GM21515 (cell line): ENCODE measurements around the gene SND1.

Source experiments
- ATAC-seq: cut with Tn5 transposase; IDR thresholded peaks from one replicate; pipeline ENCODE4 v1.9.1; 2021; ENCODE audit not compliant: unreplicated experiment

SND1 gene

GRCh38 chr7:128030654-128031611 lies 378.9 kb downstream of the SND1 start, which contains the start of gene LRRC4:
Gene LRRC4, minus strand, starts transcription at chr7:128031437. Its CDS starts 797 bp downstream, at chr7:128030640.
- peak; percentile 38 for ATAC-seq

DNA sequence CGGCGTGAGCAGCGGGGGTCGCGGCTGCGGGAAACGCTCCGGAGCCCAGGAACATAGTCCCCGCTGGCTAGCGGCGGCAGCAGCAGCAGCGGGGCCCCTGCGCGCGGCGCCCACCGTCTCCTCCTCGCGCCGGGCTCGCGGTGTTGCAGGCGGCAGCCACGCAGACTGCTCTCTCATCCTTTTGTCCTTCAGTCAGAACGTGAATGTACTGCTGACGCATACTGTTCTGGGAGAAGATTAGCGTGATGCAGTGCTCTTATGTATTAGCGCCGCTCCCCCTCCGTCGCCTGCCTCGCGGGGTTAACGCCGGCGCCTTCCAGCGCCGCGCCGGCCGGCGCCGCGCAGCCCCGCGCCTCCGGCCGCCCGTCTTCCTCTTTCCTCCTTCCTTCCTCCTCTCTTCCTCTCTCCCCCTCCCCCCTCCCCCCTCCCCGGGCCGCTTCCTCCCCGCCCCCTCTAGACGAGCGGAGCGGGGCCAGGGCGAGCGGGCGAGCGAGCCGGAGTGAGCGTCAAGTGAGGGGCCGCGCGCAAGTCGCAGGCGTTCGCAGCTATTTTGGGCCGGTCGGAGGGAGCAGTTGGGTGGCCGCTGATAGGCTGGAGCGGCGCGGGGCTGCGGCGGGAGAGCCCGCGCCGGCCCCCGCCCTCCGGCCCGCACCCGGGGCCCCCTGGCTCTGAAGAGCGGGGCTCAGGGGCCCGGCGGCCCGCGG lies 380.1 kb downstream of the SND1 start:
- ATAC-seq, result peak; percentile 49

DNA sequence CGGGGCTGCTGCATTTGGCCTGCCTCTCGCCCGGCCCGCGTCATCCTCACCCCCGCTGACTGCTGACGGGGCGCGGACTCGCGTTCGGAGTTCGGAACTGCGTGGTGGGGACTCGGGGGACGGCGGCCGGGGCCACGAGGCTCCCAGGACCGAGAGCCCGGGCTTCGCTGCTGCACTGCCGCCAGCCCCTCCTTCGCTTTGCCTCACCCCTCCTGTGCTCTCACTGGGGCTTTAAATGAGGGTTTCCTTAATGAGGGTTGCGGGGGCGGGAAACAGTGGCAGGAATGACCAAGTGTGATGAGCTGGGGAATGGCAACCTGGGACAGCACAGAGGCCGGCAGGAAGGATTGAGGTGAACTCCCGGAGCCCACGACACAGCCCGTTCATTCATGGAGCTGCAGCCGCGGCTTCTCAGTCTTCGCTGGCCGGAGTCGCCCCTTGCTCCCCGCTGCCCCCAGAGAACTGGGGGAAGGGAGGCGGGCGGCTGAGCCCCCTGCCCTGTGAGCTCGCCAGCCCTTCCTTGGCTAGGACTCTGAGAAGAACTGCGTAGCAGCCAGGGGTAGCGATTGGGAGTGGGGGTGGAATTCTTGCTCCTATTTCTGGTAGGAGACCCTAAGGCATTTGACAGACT lies 380.7 kb downstream of the SND1 start:
- no peak for ATAC-seq

DNA sequence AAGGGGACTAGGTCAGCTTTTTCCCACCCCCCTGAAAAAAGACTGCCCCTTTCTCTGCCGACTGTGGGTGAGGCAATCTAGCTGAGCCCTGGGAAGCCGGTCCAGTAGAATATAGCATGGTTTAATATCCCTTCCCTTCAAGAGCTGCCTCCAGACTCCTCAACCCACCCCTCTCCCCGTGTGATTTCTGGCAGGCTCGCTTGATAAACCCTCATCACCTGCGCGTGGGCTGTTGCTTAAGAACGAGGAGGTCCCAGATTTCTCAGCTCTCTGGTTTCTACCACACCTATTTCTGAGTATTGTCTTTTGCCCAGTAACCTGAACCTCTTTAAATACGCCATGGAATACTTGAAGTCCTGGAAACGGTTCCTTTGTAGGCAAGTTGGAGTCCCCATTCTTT lies 381.3 kb downstream of the SND1 start:
- no peak for ATAC-seq

- no peak for ATAC-seq
Measured at GRCh38 chr7:128034825-128035224, 382.8 kb downstream of the SND1 start.

- no peak for ATAC-seq
Measured at GRCh38 chr7:128035712-128036111, 383.7 kb downstream of the SND1 start.

DNA sequence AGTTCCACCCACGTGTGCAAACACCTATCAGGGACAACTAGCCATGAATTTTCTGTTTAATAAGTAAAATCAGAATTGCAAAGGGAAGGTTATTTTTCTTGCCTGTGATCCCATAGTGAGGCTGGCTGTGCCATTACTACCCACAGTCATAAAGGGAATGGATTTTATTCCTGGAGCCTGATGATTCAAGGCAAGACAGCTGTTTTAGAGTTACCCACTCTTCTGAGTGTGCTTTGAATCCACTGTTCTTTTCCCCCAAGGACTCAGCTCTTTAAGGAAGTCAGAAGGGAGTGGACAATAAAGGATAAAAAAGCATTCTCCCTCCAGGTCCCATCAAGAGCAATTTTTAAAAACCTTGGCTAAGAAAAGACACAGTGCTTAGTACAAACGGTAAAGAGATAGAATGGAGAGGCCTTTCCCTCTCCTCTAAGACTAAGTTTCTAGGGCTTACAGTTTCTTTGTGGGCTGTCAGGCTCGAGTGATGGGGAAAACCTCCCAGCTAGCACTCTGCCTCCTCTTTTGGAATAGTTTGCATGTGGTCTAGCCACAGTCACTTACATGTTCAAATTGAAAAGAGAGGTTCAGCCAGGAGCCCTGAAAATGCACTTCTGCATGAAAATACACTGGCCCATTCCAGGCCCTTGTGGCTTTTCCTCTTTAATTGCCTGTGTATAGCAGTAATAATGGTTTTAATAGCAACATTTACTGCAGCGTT lies 384.4 kb downstream of the SND1 start:
- ATAC-seq, result peak; percentile 56

DNA sequence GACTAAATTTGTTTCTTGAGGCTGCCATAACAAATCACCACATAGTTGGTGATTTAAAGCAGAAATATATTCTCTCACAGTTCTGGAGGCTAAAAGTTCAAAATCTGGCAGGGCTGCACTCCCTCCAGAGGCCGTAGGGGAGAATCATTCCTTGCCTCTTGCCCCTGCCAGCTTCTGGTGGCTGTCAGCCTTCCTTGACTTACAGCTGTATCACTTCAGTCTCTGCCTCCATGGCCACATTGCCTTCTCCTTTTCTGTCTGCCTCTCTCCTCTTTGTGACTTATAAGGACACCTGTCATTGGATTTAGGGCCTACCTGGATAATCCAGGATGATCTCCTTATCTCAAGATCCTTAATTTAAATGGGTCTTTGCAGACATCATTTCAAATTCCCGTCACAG lies 385.1 kb downstream of the SND1 start:
- no peak for ATAC-seq

- no peak for ATAC-seq
Measured at GRCh38 chr7:128037880-128038619, 386.1 kb downstream of the SND1 start.

GRCh38 chr7:128039544-128039953 lies 387.6 kb downstream of the SND1 start:
- ATAC-seq, result no peak

GRCh38 chr7:128040205-128040604 lies 388.2 kb downstream of the SND1 start:
- ATAC-seq, result no peak

GRCh38 chr7:128041203-128041602 lies 389.2 kb downstream of the SND1 start:
- ATAC-seq, result no peak

GRCh38 chr7:128042012-128042411 lies 390.0 kb downstream of the SND1 start:
- no peak for ATAC-seq

DNA sequence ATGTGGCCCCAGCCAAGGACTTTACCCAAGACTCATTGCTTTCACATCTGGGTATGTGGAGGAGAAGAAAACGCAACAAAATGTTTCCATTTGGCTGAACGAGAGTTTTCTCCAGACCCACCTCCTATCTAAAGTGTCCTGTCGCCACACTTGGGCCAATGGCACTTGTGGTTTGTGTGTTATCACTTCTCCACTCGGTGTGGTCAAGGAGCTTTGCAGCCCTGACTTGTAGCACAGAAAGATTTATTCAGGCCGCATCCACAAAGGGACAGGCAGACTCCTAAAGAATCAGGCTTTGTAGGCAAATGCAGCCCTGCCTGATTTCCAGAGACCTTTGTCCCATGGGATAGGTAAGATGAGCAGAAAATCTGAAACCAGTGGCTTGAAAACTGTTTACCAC lies 392.1 kb downstream of the SND1 start:
- no peak for ATAC-seq

DNA sequence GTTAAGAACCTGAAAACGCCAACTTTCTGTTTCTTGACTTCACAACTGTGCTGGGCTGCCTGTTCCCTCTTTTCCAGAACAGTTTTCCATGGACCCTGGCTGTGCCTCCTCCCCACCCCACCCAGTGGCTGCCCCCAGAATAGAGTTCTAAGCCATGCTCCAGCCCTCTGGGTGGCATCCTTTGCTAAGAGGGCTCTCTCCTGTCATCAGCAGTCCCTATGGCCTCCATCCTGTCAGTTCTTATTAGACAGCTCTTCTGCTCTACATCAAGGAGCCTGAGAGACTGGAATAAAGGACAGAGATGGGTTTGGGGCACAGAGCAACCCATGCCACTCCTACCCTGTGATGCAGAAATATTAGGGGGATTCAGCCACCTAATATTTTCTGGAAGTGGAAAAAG lies 393.2 kb downstream of the SND1 start:
- no peak for ATAC-seq

- ATAC-seq, result no peak
Measured at GRCh38 chr7:128045766-128046165, 393.8 kb downstream of the SND1 start.

DNA sequence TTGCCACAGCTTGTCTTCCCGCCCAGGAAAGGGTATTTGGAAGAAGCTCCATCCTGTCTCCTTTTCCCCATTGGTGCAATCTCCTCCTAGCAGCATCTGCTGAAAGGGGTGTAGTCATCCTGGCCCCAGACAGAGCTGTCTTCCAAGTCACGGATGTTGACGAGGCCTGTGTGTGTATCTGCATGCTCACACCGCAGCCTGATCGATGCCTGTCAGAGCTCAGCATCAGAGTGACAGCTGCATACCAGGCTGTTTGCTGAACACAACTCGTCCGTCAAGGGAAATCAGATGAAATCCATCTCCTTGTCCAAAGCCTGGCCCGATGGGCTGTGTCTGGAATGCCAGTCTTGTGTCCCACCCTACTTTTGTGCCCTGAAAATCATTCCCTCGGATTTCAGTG lies 400.4 kb downstream of the SND1 start:
- ATAC-seq, result no peak

- ATAC-seq, result no peak
Measured at GRCh38 chr7:128053023-128053422, 401.0 kb downstream of the SND1 start.

DNA sequence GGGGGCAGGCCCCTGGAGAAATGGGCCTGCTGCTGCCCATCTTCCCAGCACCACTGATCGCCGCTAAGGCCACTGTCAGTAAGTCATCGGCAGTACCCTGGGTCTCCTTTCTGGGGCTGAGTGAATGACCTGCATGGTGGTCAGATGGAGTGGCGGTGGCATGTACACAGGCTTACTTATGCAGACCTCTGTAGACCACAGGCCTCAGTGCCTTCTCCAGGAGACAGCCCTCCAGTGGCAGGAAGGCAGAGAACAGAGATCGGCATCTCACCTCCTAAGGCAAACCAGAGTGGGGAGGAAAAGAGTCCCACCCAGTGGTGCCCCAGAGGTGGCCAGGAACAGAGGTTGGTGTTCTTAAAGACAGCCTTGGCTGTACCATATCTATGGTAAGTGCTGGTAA lies 402.0 kb downstream of the SND1 start:
- no peak for ATAC-seq

GRCh38 chr7:128054511-128054910 lies 402.5 kb downstream of the SND1 start:
- ATAC-seq, result no peak
